OCI-LY3 (cell line): ENCODE results near the gene KLF3.
"Not testable (repeated sequence)": the region's sequence is repeated elsewhere in the genome, so short reads cannot be mapped to it uniquely, and the experiment has no call there.

ENCODE experiments used
- EZH2phosphoT487 ChIP-seq: fragments of 200-600 bp; shearing (Covaris generic); IDR thresholded peaks from 2 replicates; pipeline ENCODE4 v1.6.1; 2018; ENCODE audit warnings: antibody characterized with exemption, mixed run types, low read depth
- TF ChIP-seq, protein P1 (sequence below): fragments of 200-600, 300-600 bp; sonication (generic); IDR thresholded peaks from 2 replicates; pipeline ENCODE4 v1.5.1; 2014; ENCODE audit warnings: antibody characterized with exemption, low read length, low read depth

DNA sequence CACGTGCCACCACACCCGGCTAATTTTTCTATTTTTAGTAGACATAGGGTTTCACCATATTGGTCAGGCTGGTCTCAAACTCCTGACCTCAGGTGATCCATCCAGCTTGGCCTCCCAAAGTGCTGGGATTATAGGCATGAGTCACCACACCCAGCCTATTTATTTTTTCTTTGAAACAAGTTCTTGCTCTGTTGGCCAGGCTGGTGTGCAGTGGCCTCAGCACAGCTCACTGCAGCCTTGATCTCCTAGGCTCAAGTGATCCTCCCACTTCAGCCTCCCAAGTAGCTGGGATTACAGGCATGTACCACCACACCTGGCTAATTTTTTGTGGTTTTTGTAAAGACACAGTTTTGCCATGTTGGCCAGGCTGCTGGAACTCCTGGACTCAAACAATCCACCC lies 41.7 kb upstream of the KLF3 start:
- TF ChIP-seq, protein P1, sequence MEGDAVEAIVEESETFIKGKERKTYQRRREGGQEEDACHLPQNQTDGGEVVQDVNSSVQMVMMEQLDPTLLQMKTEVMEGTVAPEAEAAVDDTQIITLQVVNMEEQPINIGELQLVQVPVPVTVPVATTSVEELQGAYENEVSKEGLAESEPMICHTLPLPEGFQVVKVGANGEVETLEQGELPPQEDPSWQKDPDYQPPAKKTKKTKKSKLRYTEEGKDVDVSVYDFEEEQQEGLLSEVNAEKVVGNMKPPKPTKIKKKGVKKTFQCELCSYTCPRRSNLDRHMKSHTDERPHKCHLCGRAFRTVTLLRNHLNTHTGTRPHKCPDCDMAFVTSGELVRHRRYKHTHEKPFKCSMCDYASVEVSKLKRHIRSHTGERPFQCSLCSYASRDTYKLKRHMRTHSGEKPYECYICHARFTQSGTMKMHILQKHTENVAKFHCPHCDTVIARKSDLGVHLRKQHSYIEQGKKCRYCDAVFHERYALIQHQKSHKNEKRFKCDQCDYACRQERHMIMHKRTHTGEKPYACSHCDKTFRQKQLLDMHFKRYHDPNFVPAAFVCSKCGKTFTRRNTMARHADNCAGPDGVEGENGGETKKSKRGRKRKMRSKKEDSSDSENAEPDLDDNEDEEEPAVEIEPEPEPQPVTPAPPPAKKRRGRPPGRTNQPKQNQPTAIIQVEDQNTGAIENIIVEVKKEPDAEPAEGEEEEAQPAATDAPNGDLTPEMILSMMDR, result not testable (repeated sequence)
- not testable (repeated sequence) for TF ChIP-seq EZH2phosphoT487
